Midbrain (tissue), 1 donor: ENCODE data around the gene TMPRSS11D.

Experiments
- DNase-seq: peaks from one replicate; lab custom pipeline; 2025; lab: John Stamatoyannopoulos, UW

Gene TMPRSS11D

GRCh38 chr4:67883902-67884301 lies at the start of gene TMPRSS11D:
TMPRSS11D (minus strand) TSS chr4:67884002; CDS start chr4:67883933, 69 bp downstream.
- DNase-seq = no peak

GRCh38 chr4:67933038-67933437 lies 49.2 kb upstream of the TMPRSS11D start:
- no peak for DNase-seq

- DNase-seq = no peak
Observed at GRCh38 chr4:67931256-67931655, 47.5 kb upstream of the TMPRSS11D start.

GRCh38 chr4:67929426-67929825 lies 45.6 kb upstream of the TMPRSS11D start:
- no peak for DNase-seq

- no peak for DNase-seq
Observed at GRCh38 chr4:67928546-67928945, 44.7 kb upstream of the TMPRSS11D start.

- no peak for DNase-seq
Observed at GRCh38 chr4:67927251-67927650, 43.4 kb upstream of the TMPRSS11D start.

GRCh38 chr4:67926485-67926884 lies 42.7 kb upstream of the TMPRSS11D start:
- DNase-seq = no peak

- no peak for DNase-seq
Observed at GRCh38 chr4:67922697-67923096, 38.9 kb upstream of the TMPRSS11D start.

- no peak for DNase-seq
Observed at GRCh38 chr4:67918428-67918827, 34.6 kb upstream of the TMPRSS11D start.

GRCh38 chr4:67915400-67915966 lies 31.7 kb upstream of the TMPRSS11D start:
- no peak for DNase-seq

GRCh38 chr4:67912080-67912479 lies 28.3 kb upstream of the TMPRSS11D start:
- DNase-seq = no peak

- DNase-seq = no peak
Observed at GRCh38 chr4:67911638-67912037, 27.8 kb upstream of the TMPRSS11D start.

GRCh38 chr4:67911141-67911540 lies 27.3 kb upstream of the TMPRSS11D start:
- no peak for DNase-seq

GRCh38 chr4:67910585-67910905 lies 26.7 kb upstream of the TMPRSS11D start:
- DNase-seq = no peak

GRCh38 chr4:67909905-67910584 lies 26.2 kb upstream of the TMPRSS11D start:
- no peak for DNase-seq

GRCh38 chr4:67907650-67908049 lies 23.8 kb upstream of the TMPRSS11D start:
- no peak for DNase-seq

GRCh38 chr4:67899096-67899495 lies 15.3 kb upstream of the TMPRSS11D start:
- no peak for DNase-seq

GRCh38 chr4:67897686-67898085 lies 13.9 kb upstream of the TMPRSS11D start:
- DNase-seq = no peak

- DNase-seq = no peak
Observed at GRCh38 chr4:67896421-67897065, 12.7 kb upstream of the TMPRSS11D start.

GRCh38 chr4:67894659-67895058 lies 10.9 kb upstream of the TMPRSS11D start:
- DNase-seq = no peak

GRCh38 chr4:67892905-67893304 lies 9.1 kb upstream of the TMPRSS11D start:
- DNase-seq = no peak

GRCh38 chr4:67892253-67892652 lies 8.5 kb upstream of the TMPRSS11D start:
- no peak for DNase-seq

GRCh38 chr4:67891645-67892044 lies 7.8 kb upstream of the TMPRSS11D start:
- DNase-seq = no peak

- DNase-seq = no peak
Observed at GRCh38 chr4:67886281-67886680, 2.5 kb upstream of the TMPRSS11D start.
